Measurements from ENCODE around the gene NAA15. TPM values are rescaled to one million over a fixed set of nuclear protein-coding genes. Genes with fewer than 3 reads are reported as not detected.
"Not testable (repeated sequence)": the region's sequence is repeated elsewhere in the genome, so short reads cannot be mapped to it uniquely, and the experiment has no call there.

The NAA15 gene
- total RNA-seq, 1 experiment from 2014 or later = 41.0 TPM

- peaks cover 100% of the 10 kb centered on the region for H3K79me2 ChIP-seq (ENCODE audit: low read length)
- ChIA-PET POLR2A (ENCODE audit: unreplicated experiment) (no interaction called here), CTCF (no interaction called here)
- no peak overlapping the region for H3K27ac ChIP-seq (ENCODE audit: low read length)
- no peaks in the 10 kb centered on the region for H3F3A ChIP-seq (ENCODE audit: low read length, unreplicated experiment)
- DNase-seq = no peak
- no peak overlapping the region for H3K4me3 ChIP-seq (ENCODE audit: low read length)
- no peaks in the 10 kb centered on the region for H3K9me2 ChIP-seq (replicated peaks; ENCODE audit: low read length)
- no peak overlapping the region for H2AFZ ChIP-seq (ENCODE audit: low read length)
- ATAC-seq = no peak
- H3K4me2 ChIP-seq (ENCODE audit: low read length) = no peak overlapping the region
- no peaks in the 10 kb centered on the region for H3K36me3 ChIP-seq (ENCODE audit: low read depth, low read length)
- H3K9me3 ChIP-seq (ENCODE audit: low read length) = no peaks in the 10 kb centered on the region
- peaks cover 49% of the 10 kb centered on the region for H4K20me1 ChIP-seq (ENCODE audit: low read length)
- H3K9ac ChIP-seq (ENCODE audit: low read length) = no peak overlapping the region
- H3K27me3 ChIP-seq (ENCODE audit: low read length) = no peaks in the 10 kb centered on the region
- intact Hi-C loops (cut with micrococcal nuclease) = no loop called here
- H3K4me1 ChIP-seq (ENCODE audit: insufficient read depth, low read length) = no peaks in the 10 kb centered on the region
- no peak for TF ChIP-seq EZH2phosphoT487 (IDR thresholded peaks at IDR 0.05; ENCODE audit: borderline replicate concordance, low read length)
- TF ChIP-seq EZH2 (IDR thresholded peaks at IDR 0.05; ENCODE audit: low read length, unreplicated experiment) = no peak
- TF ChIP-seq, protein P1, sequence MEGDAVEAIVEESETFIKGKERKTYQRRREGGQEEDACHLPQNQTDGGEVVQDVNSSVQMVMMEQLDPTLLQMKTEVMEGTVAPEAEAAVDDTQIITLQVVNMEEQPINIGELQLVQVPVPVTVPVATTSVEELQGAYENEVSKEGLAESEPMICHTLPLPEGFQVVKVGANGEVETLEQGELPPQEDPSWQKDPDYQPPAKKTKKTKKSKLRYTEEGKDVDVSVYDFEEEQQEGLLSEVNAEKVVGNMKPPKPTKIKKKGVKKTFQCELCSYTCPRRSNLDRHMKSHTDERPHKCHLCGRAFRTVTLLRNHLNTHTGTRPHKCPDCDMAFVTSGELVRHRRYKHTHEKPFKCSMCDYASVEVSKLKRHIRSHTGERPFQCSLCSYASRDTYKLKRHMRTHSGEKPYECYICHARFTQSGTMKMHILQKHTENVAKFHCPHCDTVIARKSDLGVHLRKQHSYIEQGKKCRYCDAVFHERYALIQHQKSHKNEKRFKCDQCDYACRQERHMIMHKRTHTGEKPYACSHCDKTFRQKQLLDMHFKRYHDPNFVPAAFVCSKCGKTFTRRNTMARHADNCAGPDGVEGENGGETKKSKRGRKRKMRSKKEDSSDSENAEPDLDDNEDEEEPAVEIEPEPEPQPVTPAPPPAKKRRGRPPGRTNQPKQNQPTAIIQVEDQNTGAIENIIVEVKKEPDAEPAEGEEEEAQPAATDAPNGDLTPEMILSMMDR (conservative IDR thresholded peaks at IDR 0.05; ENCODE audit: low read depth, low read length) = no peak
- no TSS peak for BruUV-seq (replicated peaks)
Measured at GRCh38 chr4:139317635-139318034, 16.3 kb downstream of the NAA15 start.

DNA sequence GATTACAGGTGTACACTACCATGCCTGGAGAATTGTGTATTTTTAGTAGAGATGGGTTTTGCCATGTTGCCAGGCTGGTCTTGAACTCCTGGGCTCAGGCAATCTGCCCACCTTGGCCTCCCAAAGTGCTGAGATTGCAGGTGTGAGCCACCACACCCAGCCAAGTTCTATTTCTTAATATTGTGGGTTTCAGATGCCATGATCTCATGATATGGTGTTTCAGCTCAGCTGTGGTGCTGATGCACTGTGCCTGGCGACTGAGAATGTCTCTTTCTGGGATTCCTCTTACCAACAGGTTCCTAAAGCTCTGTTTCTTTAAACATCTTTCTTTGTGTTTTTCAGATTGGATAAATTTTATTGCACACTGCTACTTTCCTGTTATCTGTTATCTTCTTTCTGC lies 18.3 kb downstream of the NAA15 start:
- H4K20me1 ChIP-seq (ENCODE audit: low read length) = peaks cover 53% of the 10 kb centered on the region
- no peak overlapping the region for H2AFZ ChIP-seq (ENCODE audit: low read length)
- no peak overlapping the region for H3K27ac ChIP-seq (ENCODE audit: low read length)
- no peak overlapping the region for H3K4me2 ChIP-seq (ENCODE audit: low read length)
- no peaks in the 10 kb centered on the region for H3K9me3 ChIP-seq (ENCODE audit: low read length)
- TF ChIP-seq EZH2 (IDR thresholded peaks at IDR 0.05; ENCODE audit: low read length, unreplicated experiment) (no peak), EZH2phosphoT487 (IDR thresholded peaks at IDR 0.05; ENCODE audit: borderline replicate concordance, low read length) (no peak)
- TF ChIP-seq, protein P1 (conservative IDR thresholded peaks at IDR 0.05; ENCODE audit: low read depth, low read length) = no peak
- CTCF ChIA-PET = no interaction called here
- no peaks in the 10 kb centered on the region for H3K36me3 ChIP-seq (ENCODE audit: low read depth, low read length)
- H3K79me2 ChIP-seq (ENCODE audit: low read length) = peaks cover 100% of the 10 kb centered on the region
- ATAC-seq (no peak), DNase-seq (no peak)
- H3F3A ChIP-seq (ENCODE audit: low read length, unreplicated experiment) = no peaks in the 10 kb centered on the region
- H3K27me3 ChIP-seq (ENCODE audit: low read length) = no peaks in the 10 kb centered on the region
- POLR2A ChIA-PET (ENCODE audit: unreplicated experiment) = no interaction called here
- intact Hi-C loops (cut with micrococcal nuclease) = no loop called here
- no peak overlapping the region for H3K9ac ChIP-seq (ENCODE audit: low read length)
- no peaks in the 10 kb centered on the region for H3K4me1 ChIP-seq (ENCODE audit: insufficient read depth, low read length)
- no peaks in the 10 kb centered on the region for H3K9me2 ChIP-seq (replicated peaks; ENCODE audit: low read length)
- no TSS peak for BruUV-seq (replicated peaks)
- H3K4me3 ChIP-seq (ENCODE audit: low read length) = no peak overlapping the region

DNA sequence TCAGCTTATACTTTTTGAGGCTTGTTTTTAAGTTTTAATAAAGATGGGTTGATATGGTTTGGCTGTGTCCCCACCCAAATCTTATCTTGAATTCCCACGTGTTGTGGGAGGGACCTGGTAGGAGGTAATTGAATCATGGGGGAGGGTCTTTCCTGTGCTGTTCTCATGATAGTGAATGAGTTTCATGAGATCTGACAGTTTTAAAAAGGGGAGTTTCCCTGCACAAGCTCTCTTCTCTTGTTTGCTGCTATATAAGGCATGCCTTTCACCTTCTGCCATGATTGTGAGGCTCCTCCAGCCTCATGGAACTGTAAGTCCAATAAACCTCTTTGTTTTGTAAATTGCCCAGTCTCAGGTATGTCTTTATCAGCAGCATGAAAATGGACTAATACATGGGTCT lies 20.8 kb downstream of the NAA15 start:
- Histone ChIP-seq H4K20me1 (ENCODE audit: low read length) (peaks cover 58% of the 10 kb centered on the region), H3K79me2 (ENCODE audit: low read length) (peaks cover 100% of the 10 kb centered on the region)
- H3K9me3 ChIP-seq (ENCODE audit: low read length); ATAC-seq; H3K4me3 ChIP-seq (ENCODE audit: low read length); BruUV-seq (replicated peaks); H3K27ac ChIP-seq (ENCODE audit: low read length); intact Hi-C loops (cut with micrococcal nuclease); H3K4me2 ChIP-seq (ENCODE audit: low read length); H3K9me2 ChIP-seq (replicated peaks; ENCODE audit: low read length); POLR2A ChIA-PET (ENCODE audit: unreplicated experiment); CTCF ChIA-PET; H3K4me1 ChIP-seq (ENCODE audit: insufficient read depth, low read length); H3K27me3 ChIP-seq (ENCODE audit: low read length); H3K9ac ChIP-seq (ENCODE audit: low read length); H3K36me3 ChIP-seq (ENCODE audit: low read depth, low read length); H3F3A ChIP-seq (ENCODE audit: low read length, unreplicated experiment); H2AFZ ChIP-seq (ENCODE audit: low read length); DNase-seq: not testable (repeated sequence)

- peaks cover 54% of the 10 kb centered on the region for H4K20me1 ChIP-seq (ENCODE audit: low read length)
- BruUV-seq (replicated peaks); H3K4me3 ChIP-seq (ENCODE audit: low read length); CTCF ChIA-PET; ATAC-seq; H3F3A ChIP-seq (ENCODE audit: low read length, unreplicated experiment); H3K4me2 ChIP-seq (ENCODE audit: low read length); DNase-seq; H3K9me3 ChIP-seq (ENCODE audit: low read length); H3K27me3 ChIP-seq (ENCODE audit: low read length); H3K36me3 ChIP-seq (ENCODE audit: low read depth, low read length); H3K9ac ChIP-seq (ENCODE audit: low read length); H3K4me1 ChIP-seq (ENCODE audit: insufficient read depth, low read length); intact Hi-C loops (cut with micrococcal nuclease); POLR2A ChIA-PET (ENCODE audit: unreplicated experiment); H3K27ac ChIP-seq (ENCODE audit: low read length); H3K9me2 ChIP-seq (replicated peaks; ENCODE audit: low read length); H2AFZ ChIP-seq (ENCODE audit: low read length): not testable (repeated sequence)
- H3K79me2 ChIP-seq (ENCODE audit: low read length) = peaks cover 100% of the 10 kb centered on the region
Measured at GRCh38 chr4:139322541-139322940, 21.2 kb downstream of the NAA15 start.
